Activated naive CD8-positive, alpha-beta T cell treated with anti-CD3 and anti-CD28 coated beads for 36 hours (primary cell): Measurements from ENCODE around the gene IKZF1. TPM values are rescaled to one million over a fixed set of nuclear protein-coding genes. Genes with fewer than 3 reads are reported as not detected.
A peak's percentile ranks its signal among the peaks of the same experiment; 100 is the strongest.

Source experiments
- DNase-seq: peaks from one replicate; pipeline ENCODE4 v3.0.0; 2021
- H3K27ac Mint-ChIP-seq: one replicate; pipeline ENCODE4 v1.8.0; 2022; ENCODE audit warnings: mild to moderate bottlenecking, moderate library complexity, mixed read lengths
- H3K27me3 Mint-ChIP-seq: one replicate; pipeline ENCODE4 v1.8.0; 2022; ENCODE audit warnings: mild to moderate bottlenecking, mixed read lengths
- H3K36me3 Mint-ChIP-seq: one replicate; pipeline ENCODE4 v1.8.0; 2021; ENCODE audit warnings: mild to moderate bottlenecking, mixed read lengths
- H3K4me1 Mint-ChIP-seq: one replicate; pipeline ENCODE4 v1.8.0; 2021; ENCODE audit warnings: mixed read lengths
- H3K4me3 Mint-ChIP-seq: one replicate; pipeline ENCODE4 v1.8.0; 2022; ENCODE audit warnings: mild to moderate bottlenecking, moderate library complexity, mixed read lengths
- H3K9me3 Mint-ChIP-seq: one replicate; pipeline ENCODE4 v1.8.0; 2022; ENCODE audit warnings: mixed read lengths
- total RNA-seq, 2 experiments: library from RNA; stranded (reverse); gene quantifications; one replicate each; pipeline ENCODE4 v1.2.3, GENCODE V29; 2021

The IKZF1 gene
- total RNA-seq, 2 experiments from 2014 or later: 220 to 225 TPM

- Mint-ChIP-seq H3K9me3 (no peaks in the 10 kb centered on the region), H3K27ac (peak overlapping the region; percentile 97), H3K4me1 (peaks cover 53% of the 10 kb centered on the region), H3K4me3 (peak overlapping the region; percentile 94), H3K27me3 (no peaks in the 10 kb centered on the region), H3K36me3 (peaks cover 97% of the 10 kb centered on the region)
- no peak for DNase-seq
Measured at GRCh38 chr7:50310956-50311355, 6.4 kb downstream of the IKZF1 start.

GRCh38 chr7:50312250-50313162, 8.0 kb downstream of the IKZF1 start:
- H3K9me3 Mint-ChIP-seq: no peaks in the 10 kb centered on the region
- peak overlapping the region; percentile 94 for H3K4me3 Mint-ChIP-seq
- no peak for DNase-seq
- peaks cover 65% of the 10 kb centered on the region for H3K4me1 Mint-ChIP-seq
- peak overlapping the region; percentile 97 for H3K27ac Mint-ChIP-seq
- no peaks in the 10 kb centered on the region for H3K27me3 Mint-ChIP-seq
- peaks cover 89% of the 10 kb centered on the region for H3K36me3 Mint-ChIP-seq

GRCh38 chr7:50314836-50315592, 10.5 kb downstream of the IKZF1 start:
- H3K9me3 Mint-ChIP-seq: no peaks in the 10 kb centered on the region
- H3K4me1 Mint-ChIP-seq: peaks cover 82% of the 10 kb centered on the region
- peak overlapping the region; percentile 94 for H3K4me3 Mint-ChIP-seq
- no peaks in the 10 kb centered on the region for H3K27me3 Mint-ChIP-seq
- H3K27ac Mint-ChIP-seq: peak overlapping the region; percentile 97
- no peak for DNase-seq
- H3K36me3 Mint-ChIP-seq: peaks cover 86% of the 10 kb centered on the region

GRCh38 chr7:50315739-50316671, 11.5 kb downstream of the IKZF1 start:
- H3K27ac Mint-ChIP-seq: peak overlapping the region; percentile 97
- no peak for DNase-seq
- H3K36me3 Mint-ChIP-seq: peaks cover 84% of the 10 kb centered on the region
- H3K9me3 Mint-ChIP-seq: no peaks in the 10 kb centered on the region
- H3K27me3 Mint-ChIP-seq: no peaks in the 10 kb centered on the region
- peak overlapping the region; percentile 94 for H3K4me3 Mint-ChIP-seq
- peaks cover 89% of the 10 kb centered on the region for H3K4me1 Mint-ChIP-seq

GRCh38 chr7:50317221-50317678, 12.7 kb downstream of the IKZF1 start:
- Mint-ChIP-seq H3K4me1 (peaks cover 97% of the 10 kb centered on the region), H3K36me3 (peaks cover 85% of the 10 kb centered on the region), H3K9me3 (no peaks in the 10 kb centered on the region), H3K27me3 (no peaks in the 10 kb centered on the region), H3K27ac (peak overlapping the region; percentile 97), H3K4me3 (peak overlapping the region; percentile 69)
- peak; percentile 54 for DNase-seq

GRCh38 chr7:50317697-50318669, 13.5 kb downstream of the IKZF1 start:
- H3K9me3 Mint-ChIP-seq: no peaks in the 10 kb centered on the region
- H3K27me3 Mint-ChIP-seq: no peaks in the 10 kb centered on the region
- DNase-seq: no peak
- H3K36me3 Mint-ChIP-seq: peaks cover 84% of the 10 kb centered on the region
- H3K4me1 Mint-ChIP-seq: peaks cover 97% of the 10 kb centered on the region
- H3K27ac Mint-ChIP-seq: peak overlapping the region; percentile 97
- peak overlapping the region; percentile 72 for H3K4me3 Mint-ChIP-seq

- no peak for DNase-seq
- peak overlapping the region; percentile 66 for H3K4me3 Mint-ChIP-seq
- H3K27ac Mint-ChIP-seq: peak overlapping the region; percentile 97
- H3K4me1 Mint-ChIP-seq: peaks cover 89% of the 10 kb centered on the region
- no peaks in the 10 kb centered on the region for H3K27me3 Mint-ChIP-seq
- H3K36me3 Mint-ChIP-seq: peaks cover 76% of the 10 kb centered on the region
- H3K9me3 Mint-ChIP-seq: no peaks in the 10 kb centered on the region
Measured at GRCh38 chr7:50321487-50322067, 17.1 kb downstream of the IKZF1 start.

GRCh38 chr7:50324113-50324512, 19.6 kb downstream of the IKZF1 start:
- no peak overlapping the region for H3K4me3 Mint-ChIP-seq
- peaks cover 86% of the 10 kb centered on the region for H3K4me1 Mint-ChIP-seq
- no peaks in the 10 kb centered on the region for H3K27me3 Mint-ChIP-seq
- DNase-seq: no peak
- H3K27ac Mint-ChIP-seq: peak overlapping the region; percentile 55
- H3K36me3 Mint-ChIP-seq: peaks cover 79% of the 10 kb centered on the region
- H3K9me3 Mint-ChIP-seq: no peaks in the 10 kb centered on the region

GRCh38 chr7:50327443-50327842, 22.9 kb downstream of the IKZF1 start:
- Mint-ChIP-seq H3K36me3 (peaks cover 74% of the 10 kb centered on the region), H3K9me3 (no peaks in the 10 kb centered on the region), H3K4me1 (peaks cover 86% of the 10 kb centered on the region), H3K27me3 (no peaks in the 10 kb centered on the region), H3K4me3 (no peak overlapping the region), H3K27ac (peak overlapping the region; percentile 14)
- DNase-seq: no peak

GRCh38 chr7:50329775-50330174, 25.3 kb downstream of the IKZF1 start:
- Mint-ChIP-seq H3K27me3 (no peaks in the 10 kb centered on the region), H3K4me3 (peak overlapping the region; percentile 29), H3K9me3 (no peaks in the 10 kb centered on the region), H3K27ac (peak overlapping the region; percentile 82), H3K4me1 (peaks cover 66% of the 10 kb centered on the region), H3K36me3 (peaks cover 58% of the 10 kb centered on the region)
- DNase-seq: no peak

GRCh38 chr7:50330254-50330653, 25.7 kb downstream of the IKZF1 start:
- Mint-ChIP-seq H3K36me3 (peaks cover 53% of the 10 kb centered on the region), H3K27me3 (no peaks in the 10 kb centered on the region), H3K9me3 (no peaks in the 10 kb centered on the region), H3K4me3 (peak overlapping the region; percentile 29), H3K27ac (peak overlapping the region; percentile 82), H3K4me1 (peaks cover 64% of the 10 kb centered on the region)
- DNase-seq: no peak

GRCh38 chr7:50330696-50331095, 26.2 kb downstream of the IKZF1 start:
- H3K27ac Mint-ChIP-seq: peak overlapping the region; percentile 82
- no peaks in the 10 kb centered on the region for H3K9me3 Mint-ChIP-seq
- peak overlapping the region; percentile 47 for H3K4me3 Mint-ChIP-seq
- H3K4me1 Mint-ChIP-seq: peaks cover 62% of the 10 kb centered on the region
- H3K27me3 Mint-ChIP-seq: no peaks in the 10 kb centered on the region
- DNase-seq: no peak
- peaks cover 53% of the 10 kb centered on the region for H3K36me3 Mint-ChIP-seq

GRCh38 chr7:50331564-50332208, 27.2 kb downstream of the IKZF1 start:
- no peak for DNase-seq
- Mint-ChIP-seq H3K4me1 (peaks cover 61% of the 10 kb centered on the region), H3K27ac (peak overlapping the region; percentile 82), H3K27me3 (no peaks in the 10 kb centered on the region), H3K9me3 (no peaks in the 10 kb centered on the region), H3K4me3 (peak overlapping the region; percentile 73), H3K36me3 (peaks cover 52% of the 10 kb centered on the region)
